ENCODE results near the gene PDGFC. TPM values are rescaled to one million over a fixed set of nuclear protein-coding genes. Genes with fewer than 3 reads are reported as not detected.

PDGFC gene
- total and polyA plus RNA-seq, 2 of the 8 experiments (the other 6 are each of a cell fraction or from before 2014, with no cell fraction given): 0.65 to 2.7 TPM

- Histone ChIP-seq H3K14ac (ENCODE audit: insufficient read length) (no peak overlapping the region), H3K27ac (ENCODE audit: low read depth, low read length) (no peak overlapping the region), H3K4ac (replicated peaks; ENCODE audit: insufficient read length, low read depth, low read length) (no peak overlapping the region), H2BK12ac (ENCODE audit: low read depth, low read length) (no peak overlapping the region), H4K8ac (ENCODE audit: extremely low read depth, insufficient read depth, low read length) (no peak overlapping the region), H2BK15ac (ENCODE audit: low read length) (no peak overlapping the region), H2AFZ (ENCODE audit: low read length) (no peak overlapping the region), H3K56ac (replicated peaks; ENCODE audit: insufficient read length, low read depth, low read length) (no peak overlapping the region), H3K18ac (ENCODE audit: extremely low read depth, low read length) (no peak overlapping the region), H3K79me1 (ENCODE audit: low read depth, low read length) (no peaks in the 10 kb centered on the region), H2AK5ac (ENCODE audit: low read depth, low read length) (no peak overlapping the region), H3K4me2 (ENCODE audit: insufficient read depth in 1 of 2, low read depth in 2 of 2, low read length in 2 of 2) (no peak overlapping the region), H3K27me3 (replicated peaks in 1 of 4; ENCODE audit: control insufficient read depth in 3 of 4, extremely low read depth in 1 of 4, insufficient read depth in 3 of 4, low read length in 3 of 4) (peaks cover 0 to 1% (median 0%) of the 10 kb centered on the region in 4 experiments; a peak in 1 of 7 replicates), H4K5ac (ENCODE audit: insufficient read length, low read depth, low read length) (no peak overlapping the region), H2BK5ac (ENCODE audit: low read depth, low read length) (no peak overlapping the region), H4K20me1 (replicated peaks in 1 of 2; ENCODE audit: control insufficient read depth in 1 of 2, insufficient read depth in 2 of 2, low read length in 2 of 2) (no peaks in the 10 kb centered on the region), H3K23ac (ENCODE audit: insufficient read length) (no peak overlapping the region), H3K79me2 (ENCODE audit: control insufficient read depth in 1 of 2, insufficient read depth in 2 of 2, low read length in 2 of 2) (no peaks in the 10 kb centered on the region), H2BK20ac (ENCODE audit: low read length) (no peak overlapping the region), H3K23me2 (ENCODE audit: low read depth, low read length) (no peaks in the 10 kb centered on the region), H4K91ac (replicated peaks; ENCODE audit: insufficient read length, low read length) (no peak overlapping the region), H3K9ac (replicated peaks in 1 of 4; ENCODE audit: extremely low read depth in 1 of 4, low read depth in 3 of 4, low read length in 3 of 4) (no peak overlapping the region), H3K9me3 (ENCODE audit: insufficient read depth in 2 of 2, low read depth in 1 of 2, low read length in 1 of 2) (no peaks in the 10 kb centered on the region), H2BK120ac (replicated peaks; ENCODE audit: low read depth, low read length) (no peak overlapping the region), H3K4me1 (replicated peaks in 1 of 4; ENCODE audit: control insufficient read depth in 3 of 4, insufficient read depth in 4 of 4, low read length in 3 of 4) (no peaks in the 10 kb centered on the region), H3K4me3 (ENCODE audit: extremely low read depth in 1 of 4, insufficient read depth in 2 of 4, low read depth in 3 of 4, low read length in 4 of 4) (no peak overlapping the region), H3K36me3 (ENCODE audit: control insufficient read depth in 2 of 4, insufficient read depth in 4 of 4, low read length in 3 of 4) (no peaks in the 10 kb centered on the region)
- POLR2A ChIA-PET (ENCODE audit: partially characterized antibody): no interaction called here
- TF ChIP-seq EGR1 (IDR thresholded peaks at IDR 0.05; ENCODE audit: borderline replicate concordance, low read depth, low read length) (no peak), POU5F1 (IDR thresholded peaks at IDR 0.05; ENCODE audit: low read depth, low read length) (no peak), SIX5 (IDR thresholded peaks at IDR 0.05; ENCODE audit: low read depth, low read length) (no peak), EZH2 (IDR thresholded peaks at IDR 0.05; ENCODE audit: low read depth, low read length, severe bottlenecking) (no peak)
- CTCF ChIA-PET (ENCODE audit: partially characterized antibody): no interaction called here
- DNase-seq (ENCODE audit: low read depth in 1 of 2, low spot score in 2 of 2) (no peak), FAIRE-seq (no peak)
Measured at GRCh38 chr4:156756118-156756517, 215.5 kb downstream of the PDGFC start.
